Measurements from ENCODE around the gene PRUNE2. TPM values are rescaled to one million over a fixed set of nuclear protein-coding genes. Genes with fewer than 3 reads are reported as not detected.
"Not testable (repeated sequence)": the region's sequence is repeated elsewhere in the genome, so short reads cannot be mapped to it uniquely, and the experiment has no call there.

PRUNE2 gene
- 100 to 1,000 TPM in 1 of 4 donors, 10 to 100 TPM in 3; 67.6 to 105 (median 95.6) TPM for total RNA-seq

GRCh38 chr9:76905791-76906646 is at the start of gene PRUNE2:
Gene PRUNE2, minus strand, starts transcription at chr9:76906114. Its CDS starts 151 bp downstream, at chr9:76905963.
- H3K27ac ChIP-seq, result peak within 1 kb of the TSS; percentile 63 to 91 (median 84)
- peak within 1 kb of the TSS; percentile 39 to 60 (median 54) for H3K4me3 ChIP-seq
- intact Hi-C loops (cut with DNase I; ENCODE audit: low total_unique reads) (no loop called here), in situ Hi-C loops (cut with MboI; ENCODE audit: low pct_ligation_motif_present in 1 of 4, low pct_unique_long_range_greater_than_20kb in 1 of 4, low sequenced_read_pairs in 3 of 4) (no loop called here)
- DNase-seq, result peak; percentile 87
- H3K36me3 ChIP-seq, result no peaks in the 10 kb centered on the region
- no peak for TF ChIP-seq CTCF (IDR thresholded peaks at IDR 0.05)
- TF ChIP-seq POLR2A (IDR thresholded peaks at IDR 0.05), result peak; percentile 72
- TF ChIP-seq POLR2AphosphoS5 (IDR thresholded peaks at IDR 0.05), result peak; percentile 71 to 80 (median 74)
- no peak for TF ChIP-seq EP300 (IDR thresholded peaks at IDR 0.05; ENCODE audit: low read depth)
- H3K27me3 ChIP-seq, result peaks cover 62% of the 10 kb centered on the region
- H3K9me3 ChIP-seq, result no peaks in the 10 kb centered on the region
- peaks cover 4 to 28% (median 21%) of the 10 kb centered on the region in 4 donors for H3K4me1 ChIP-seq
- WGBS, 2 donors (ENCODE audit: low coverage in 1 of 2), result 3% methylated on average over 68 of the region's 79 CpGs; no CpG with 5 or more reads in 1 of the 2 donors

- intact Hi-C loops (cut with DNase I; ENCODE audit: low total_unique reads); H3K27me3 ChIP-seq; H3K36me3 ChIP-seq; H3K4me3 ChIP-seq; H3K4me1 ChIP-seq; H3K9me3 ChIP-seq; DNase-seq; H3K27ac ChIP-seq; in situ Hi-C loops (cut with MboI; ENCODE audit: low pct_ligation_motif_present in 1 of 4, low pct_unique_long_range_greater_than_20kb in 1 of 4, low sequenced_read_pairs in 3 of 4): not testable (repeated sequence)
- 96% methylated on average over 18 of the region's 23 CpGs; no CpG with 5 or more reads in 1 of the 2 donors for WGBS, 2 donors (ENCODE audit: low coverage in 1 of 2)
Measured at GRCh38 chr9:76955406-76955805, 49.5 kb upstream of the PRUNE2 start.

GRCh38 chr9:76949865-76950264 is 44.0 kb upstream of the PRUNE2 start:
- TF ChIP-seq POLR2AphosphoS5 (IDR thresholded peaks at IDR 0.05), result no peak
- TF ChIP-seq CTCF (IDR thresholded peaks at IDR 0.05), result no peak
- no peak for TF ChIP-seq EP300 (IDR thresholded peaks at IDR 0.05; ENCODE audit: low read depth)
- TF ChIP-seq POLR2A (IDR thresholded peaks at IDR 0.05), result no peak
- WGBS, 2 donors (ENCODE audit: low coverage in 1 of 2), result 81 to 88% methylated on average over 3 to 4 of the region's 4 CpGs
- in situ Hi-C loops (cut with MboI; ENCODE audit: low pct_ligation_motif_present in 1 of 4, low pct_unique_long_range_greater_than_20kb in 1 of 4, low sequenced_read_pairs in 3 of 4), result no loop called here
- no peaks in the 10 kb centered on the region for H3K4me1 ChIP-seq
- no peaks in the 10 kb centered on the region for H3K9me3 ChIP-seq
- no peak overlapping the region for H3K4me3 ChIP-seq
- H3K27ac ChIP-seq, result no peak overlapping the region
- H3K27me3 ChIP-seq, result peaks cover 6% of the 10 kb centered on the region
- DNase-seq, result no peak
- intact Hi-C loops (cut with DNase I; ENCODE audit: low total_unique reads), result no loop called here
- H3K36me3 ChIP-seq, result no peaks in the 10 kb centered on the region

GRCh38 chr9:76944011-76944410 is 38.1 kb upstream of the PRUNE2 start:
- no peaks in the 10 kb centered on the region for H3K4me1 ChIP-seq
- H3K27ac ChIP-seq, result no peak overlapping the region
- no peaks in the 10 kb centered on the region for H3K36me3 ChIP-seq
- no peaks in the 10 kb centered on the region for H3K9me3 ChIP-seq
- in situ Hi-C loops (cut with MboI; ENCODE audit: low pct_ligation_motif_present in 1 of 4, low pct_unique_long_range_greater_than_20kb in 1 of 4, low sequenced_read_pairs in 3 of 4), result no loop called here
- WGBS, 2 donors (ENCODE audit: low coverage in 1 of 2), result 59 to 94% methylated on average over 2 of the region's 2 CpGs
- no peaks in the 10 kb centered on the region for H3K27me3 ChIP-seq
- intact Hi-C loops (cut with DNase I; ENCODE audit: low total_unique reads), result no loop called here
- no peak for DNase-seq
- TF ChIP-seq POLR2A (IDR thresholded peaks at IDR 0.05), result no peak
- no peak for TF ChIP-seq POLR2AphosphoS5 (IDR thresholded peaks at IDR 0.05)
- no peak for TF ChIP-seq EP300 (IDR thresholded peaks at IDR 0.05; ENCODE audit: low read depth)
- H3K4me3 ChIP-seq, result no peak overlapping the region

GRCh38 chr9:76943054-76943453 is 37.1 kb upstream of the PRUNE2 start:
- Histone ChIP-seq H3K4me1 (no peaks in the 10 kb centered on the region), H3K4me3 (no peak overlapping the region), H3K27me3 (no peaks in the 10 kb centered on the region), H3K27ac (no peak overlapping the region), H3K9me3 (no peaks in the 10 kb centered on the region), H3K36me3 (no peaks in the 10 kb centered on the region)
- intact Hi-C loops (cut with DNase I; ENCODE audit: low total_unique reads), result no loop called here
- WGBS, 2 donors (ENCODE audit: low coverage in 1 of 2), result 36 to 49% methylated on average over 5 of the region's 5 CpGs
- DNase-seq, result peak; percentile 27
- in situ Hi-C loops (cut with MboI; ENCODE audit: low pct_ligation_motif_present in 1 of 4, low pct_unique_long_range_greater_than_20kb in 1 of 4, low sequenced_read_pairs in 3 of 4), result no loop called here
- no peak for TF ChIP-seq CTCF (IDR thresholded peaks at IDR 0.05)
- TF ChIP-seq EP300 (IDR thresholded peaks at IDR 0.05; ENCODE audit: low read depth), result no peak
- no peak for TF ChIP-seq POLR2AphosphoS5 (IDR thresholded peaks at IDR 0.05)
- TF ChIP-seq POLR2A (IDR thresholded peaks at IDR 0.05), result no peak

Data from transverse colon (tissue), 4 donors.